Activated T-helper 1 cell treated with Interleukin-2 at 50 U/mL for 16 hours (primary cell): ENCODE results near the gene INO80.
"Not testable (repeated sequence)": the region's sequence is repeated elsewhere in the genome, so short reads cannot be mapped to it uniquely, and the experiment has no call there.

Source experiments
- DNase-seq: peaks from one replicate; pipeline ENCODE4 v3.0.0-alpha.2; 2020; ENCODE audit warnings: low read depth

The INO80 gene

GRCh38 chr15:40963201-40963600 is 152.9 kb downstream of the INO80 start:
- no peak for DNase-seq

GRCh38 chr15:40962317-40962716 is 153.8 kb downstream of the INO80 start:
- DNase-seq = not testable (repeated sequence)

- DNase-seq = not testable (repeated sequence)
Measured at GRCh38 chr15:40961740-40962139, 154.3 kb downstream of the INO80 start.

- no peak for DNase-seq
Measured at GRCh38 chr15:40960925-40961324, 155.2 kb downstream of the INO80 start.

- DNase-seq = no peak
Measured at GRCh38 chr15:40960151-40960885, 155.8 kb downstream of the INO80 start.

GRCh38 chr15:40959331-40960141 is 156.5 kb downstream of the INO80 start:
- DNase-seq = no peak

- DNase-seq = no peak
Measured at GRCh38 chr15:40958723-40959122, 157.4 kb downstream of the INO80 start.

GRCh38 chr15:40958146-40958545 is 157.9 kb downstream of the INO80 start:
- DNase-seq = no peak

GRCh38 chr15:40957581-40958051 is 158.5 kb downstream of the INO80 start:
- no peak for DNase-seq

GRCh38 chr15:40957041-40957555 is 159.0 kb downstream of the INO80 start:
- DNase-seq = no peak

- no peak for DNase-seq
Measured at GRCh38 chr15:40956541-40956982, 159.5 kb downstream of the INO80 start.

- no peak for DNase-seq
Measured at GRCh38 chr15:40955930-40956540, 160.0 kb downstream of the INO80 start.

GRCh38 chr15:40955141-40955903 is 160.8 kb downstream of the INO80 start:
- DNase-seq = no peak

GRCh38 chr15:40954158-40954848 is 161.8 kb downstream of the INO80 start:
- not testable (repeated sequence) for DNase-seq

- no peak for DNase-seq
Measured at GRCh38 chr15:40953713-40954074, 162.4 kb downstream of the INO80 start.

GRCh38 chr15:40952901-40953712 is 163.0 kb downstream of the INO80 start, which contains the start of gene CHAC1:
TSS of gene CHAC1 (plus strand) at chr15:40953471. CDS start at chr15:40953584, 113 bp downstream.
- peak; percentile 92 for DNase-seq

GRCh38 chr15:40952301-40952900 is 163.7 kb downstream of the INO80 start:
- DNase-seq = no peak

- no peak for DNase-seq
Measured at GRCh38 chr15:40951764-40952163, 164.3 kb downstream of the INO80 start.

GRCh38 chr15:40949756-40950207 is 166.3 kb downstream of the INO80 start:
- DNase-seq = no peak
